OCI-LY7 (cell line): ENCODE data around the gene ZNF652.

Experiments
- EZH2phosphoT487 ChIP-seq: fragments of 200-600 bp; sonication (generic); IDR thresholded peaks from 2 replicates; pipeline ENCODE4 v1.6.1; 2018; ENCODE audit warnings: low read depth, borderline replicate concordance, mild to moderate bottlenecking, mixed run types, antibody characterized with exemption, low read length, moderate library complexity, mixed read lengths
- TF ChIP-seq, protein P1 (sequence below): fragments of 200-600 bp; sonication (generic); conservative IDR thresholded peaks from 2 replicates; pipeline ENCODE4 v1.5.1; 2014; ENCODE audit warnings: mild to moderate bottlenecking, antibody characterized with exemption, low read length, moderate library complexity, mixed read lengths

- TF ChIP-seq, protein P1, sequence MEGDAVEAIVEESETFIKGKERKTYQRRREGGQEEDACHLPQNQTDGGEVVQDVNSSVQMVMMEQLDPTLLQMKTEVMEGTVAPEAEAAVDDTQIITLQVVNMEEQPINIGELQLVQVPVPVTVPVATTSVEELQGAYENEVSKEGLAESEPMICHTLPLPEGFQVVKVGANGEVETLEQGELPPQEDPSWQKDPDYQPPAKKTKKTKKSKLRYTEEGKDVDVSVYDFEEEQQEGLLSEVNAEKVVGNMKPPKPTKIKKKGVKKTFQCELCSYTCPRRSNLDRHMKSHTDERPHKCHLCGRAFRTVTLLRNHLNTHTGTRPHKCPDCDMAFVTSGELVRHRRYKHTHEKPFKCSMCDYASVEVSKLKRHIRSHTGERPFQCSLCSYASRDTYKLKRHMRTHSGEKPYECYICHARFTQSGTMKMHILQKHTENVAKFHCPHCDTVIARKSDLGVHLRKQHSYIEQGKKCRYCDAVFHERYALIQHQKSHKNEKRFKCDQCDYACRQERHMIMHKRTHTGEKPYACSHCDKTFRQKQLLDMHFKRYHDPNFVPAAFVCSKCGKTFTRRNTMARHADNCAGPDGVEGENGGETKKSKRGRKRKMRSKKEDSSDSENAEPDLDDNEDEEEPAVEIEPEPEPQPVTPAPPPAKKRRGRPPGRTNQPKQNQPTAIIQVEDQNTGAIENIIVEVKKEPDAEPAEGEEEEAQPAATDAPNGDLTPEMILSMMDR, result no peak
- no peak for TF ChIP-seq EZH2phosphoT487
Measured at GRCh38 chr17:49361902-49362722, at the start of gene ZNF652.
